Kidney (tissue), 14 donors: ENCODE data around the gene MLLT3. TPM values are rescaled to one million over a fixed set of nuclear protein-coding genes. Genes with fewer than 3 reads are reported as not detected.

Source experiments
- DNase-seq, 5 donors: peaks; one replicate each; pipeline ENCODE4 v3.0.0-alpha.2; 2013 to 2020
- FAIRE-seq: peaks from 2 replicates; lab custom pipeline; 2012; peaks lifted over from hg19 to GRCh38; lab: Jason Lieb, UNC
- H3K27ac ChIP-seq, 2 donors: one replicate each; pipeline ENCODE4 v1.7.0; 2013; ENCODE audit warnings: low read depth in 2 of 2, low read length in 2 of 2, inconsistent platforms in 1 of 2
- H3K27me3 ChIP-seq: one replicate; pipeline ENCODE4 v1.7.1; 2013; ENCODE audit warnings: low read length, inconsistent platforms; ENCODE audit not compliant: control insufficient read depth, insufficient read depth
- H3K36me3 ChIP-seq, 3 donors: one replicate each; pipeline versions ENCODE4 v1.7.0 to v1.7.1; 2013; ENCODE audit warnings: low read length in 3 of 3, control low read depth in 1 of 3, inconsistent platforms in 1 of 3; ENCODE audit not compliant: insufficient read depth in 3 of 3, control insufficient read depth in 2 of 3
- H3K4me1 ChIP-seq, 3 donors: one replicate each; pipeline versions ENCODE4 v1.7.0 to v1.7.1; 2013; ENCODE audit warnings: low read length in 3 of 3, inconsistent platforms in 1 of 3, low read depth in 1 of 3; ENCODE audit not compliant: control insufficient read depth in 2 of 3, insufficient read depth in 2 of 3
- H3K4me3 ChIP-seq, 3 donors: one replicate each; pipeline versions ENCODE4 v1.7.0 to v1.8.1; 2013; ENCODE audit warnings: low read length in 3 of 3, control low read depth in 1 of 3, inconsistent platforms in 1 of 3
- H3K9ac ChIP-seq, 3 donors: one replicate each; pipeline versions ENCODE4 v1.7.0 to v1.7.1; 2013; ENCODE audit warnings: low read length in 3 of 3, control low read depth in 1 of 3, inconsistent platforms in 1 of 3
- H3K9me3 ChIP-seq, 3 donors: one replicate each; pipeline versions ENCODE4 v1.7.0 to v1.7.1; 2013; ENCODE audit warnings: low read length in 3 of 3, control low read depth in 1 of 3, inconsistent platforms in 1 of 3; ENCODE audit not compliant: control insufficient read depth in 2 of 3, insufficient read depth in 1 of 3
- intact Hi-C: fragments of 100-400 bp; cut with DNase I; formaldehyde crosslinking; loops from one replicate; pipeline ENCODE4 v1.11.1; 2022
- polyA plus RNA-seq: library from polyadenylated mRNA; stranded (reverse); fragments of 350-450 nt; fragmentation: Illumina TruSeq; extraction: RNeasy Lipid Tissue Mini Kit (QIAGEN cat#74804); gene quantifications from one replicate; pipeline ENCODE4 v1.2.3, GENCODE V29; 2014; ENCODE audit warnings: low read depth, low replicate concordance; ENCODE audit not compliant: insufficient read depth
- total RNA-seq: library from RNA; stranded (reverse); fragmentation: NEBNext Ultra II Directional; extraction: Animal tissue kit (Norgen Biotek cat#: 25700); gene quantifications from one replicate; pipeline ENCODE4 v1.2.1, GENCODE V29; 2021
- TF ChIP-seq, protein P1 (sequence below): IDR thresholded peaks from 3 replicates; pipeline ENCODE4 v1.5.1; 2012; ENCODE audit warnings: mild to moderate bottlenecking, moderate library complexity, borderline replicate concordance; ENCODE audit not compliant: insufficient read depth; ENCODE audit errors: extremely low read depth
- donor health status: control.
- donor health status: control.
- donor health status: control.
- donor health status: control.
- donor health status: control.
- donor health status: DM: yes; HTN: yes; CAD: no.
- donor health status: Normal renal cell carcinoma (clear cell type).

Gene MLLT3
- total and polyA plus RNA-seq, 2 donors from 2014 or later, result 15.8 to 19.7 TPM

DNA sequence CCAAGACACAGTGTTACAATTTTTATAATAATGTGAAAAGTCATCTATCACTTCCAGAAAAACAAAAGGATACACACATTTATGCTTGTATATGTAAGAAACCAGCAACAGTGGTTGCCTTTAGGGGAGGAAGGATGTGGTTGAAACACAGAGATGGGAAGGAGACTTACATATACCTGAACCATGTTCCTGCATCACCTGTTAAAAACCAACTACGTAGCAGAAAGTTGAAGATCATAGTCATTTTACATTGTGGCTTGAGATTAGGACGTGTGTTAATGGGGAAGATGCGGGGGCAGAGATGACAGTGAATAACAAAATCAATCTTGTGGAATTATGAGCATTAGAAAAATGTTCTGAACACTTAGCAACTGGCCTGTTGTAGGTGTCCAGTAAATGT, 307.3 kb downstream of the MLLT3 start:
- Histone ChIP-seq H3K9ac (no peak overlapping the region), H3K4me1 (no peaks in the 10 kb centered on the region), H3K9me3 (no peaks in the 10 kb centered on the region), H3K36me3 (no peaks in the 10 kb centered on the region), H3K27ac (no peak overlapping the region), H3K4me3 (no peak overlapping the region), H3K27me3 (no peaks in the 10 kb centered on the region)
- DNase-seq (no peak), FAIRE-seq (no peak)
- TF ChIP-seq, protein P1, sequence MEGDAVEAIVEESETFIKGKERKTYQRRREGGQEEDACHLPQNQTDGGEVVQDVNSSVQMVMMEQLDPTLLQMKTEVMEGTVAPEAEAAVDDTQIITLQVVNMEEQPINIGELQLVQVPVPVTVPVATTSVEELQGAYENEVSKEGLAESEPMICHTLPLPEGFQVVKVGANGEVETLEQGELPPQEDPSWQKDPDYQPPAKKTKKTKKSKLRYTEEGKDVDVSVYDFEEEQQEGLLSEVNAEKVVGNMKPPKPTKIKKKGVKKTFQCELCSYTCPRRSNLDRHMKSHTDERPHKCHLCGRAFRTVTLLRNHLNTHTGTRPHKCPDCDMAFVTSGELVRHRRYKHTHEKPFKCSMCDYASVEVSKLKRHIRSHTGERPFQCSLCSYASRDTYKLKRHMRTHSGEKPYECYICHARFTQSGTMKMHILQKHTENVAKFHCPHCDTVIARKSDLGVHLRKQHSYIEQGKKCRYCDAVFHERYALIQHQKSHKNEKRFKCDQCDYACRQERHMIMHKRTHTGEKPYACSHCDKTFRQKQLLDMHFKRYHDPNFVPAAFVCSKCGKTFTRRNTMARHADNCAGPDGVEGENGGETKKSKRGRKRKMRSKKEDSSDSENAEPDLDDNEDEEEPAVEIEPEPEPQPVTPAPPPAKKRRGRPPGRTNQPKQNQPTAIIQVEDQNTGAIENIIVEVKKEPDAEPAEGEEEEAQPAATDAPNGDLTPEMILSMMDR, result no peak
- intact Hi-C loops, result no loop called here

DNA sequence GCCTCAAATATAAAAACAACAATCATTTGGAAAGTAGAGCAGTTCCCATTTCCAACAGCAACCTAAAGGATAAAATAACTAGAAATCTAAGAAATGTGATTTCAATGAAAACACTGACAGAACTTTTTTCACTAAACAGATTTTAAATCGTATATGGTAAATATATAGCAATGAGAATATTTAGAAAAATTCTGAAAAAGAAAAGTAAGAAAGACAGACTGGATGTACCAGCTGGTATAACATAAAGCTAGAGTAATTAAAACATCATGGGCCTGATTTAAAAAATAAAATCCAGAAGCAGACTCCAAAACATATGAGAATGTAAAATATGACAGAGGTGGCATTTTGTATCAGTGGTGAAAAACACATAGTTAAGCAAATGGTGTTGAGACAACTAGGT, 308.9 kb downstream of the MLLT3 start:
- Histone ChIP-seq H3K27ac (no peak overlapping the region), H3K4me1 (no peaks in the 10 kb centered on the region), H3K27me3 (no peaks in the 10 kb centered on the region), H3K9ac (no peak overlapping the region), H3K36me3 (no peaks in the 10 kb centered on the region), H3K4me3 (no peak overlapping the region), H3K9me3 (no peaks in the 10 kb centered on the region)
- intact Hi-C loops, result no loop called here
- TF ChIP-seq, protein P1, result no peak
- DNase-seq, result no peak
- FAIRE-seq, result no peak

DNA sequence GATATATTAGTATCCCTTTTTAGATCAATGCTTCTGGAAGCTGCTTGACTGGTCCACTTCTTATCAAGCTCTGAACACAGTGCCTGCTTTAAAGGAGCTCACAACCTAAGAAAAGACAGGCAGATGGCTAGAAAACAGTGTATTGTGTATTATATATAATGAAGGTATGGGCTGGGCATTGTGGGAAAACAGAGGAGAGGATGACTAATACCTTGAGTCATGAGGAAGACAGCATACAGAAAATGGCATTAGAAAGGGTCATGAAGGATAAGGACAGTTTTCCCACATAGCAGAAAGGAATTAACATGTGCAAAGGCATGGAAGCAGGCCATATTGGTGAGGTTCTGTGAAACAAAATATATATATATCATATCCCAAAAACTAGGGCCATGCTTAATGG, 309.6 kb downstream of the MLLT3 start:
- Histone ChIP-seq H3K4me3 (no peak overlapping the region), H3K4me1 (no peaks in the 10 kb centered on the region), H3K36me3 (no peaks in the 10 kb centered on the region), H3K9ac (no peak overlapping the region), H3K27me3 (no peaks in the 10 kb centered on the region), H3K9me3 (no peaks in the 10 kb centered on the region), H3K27ac (no peak overlapping the region)
- intact Hi-C loops, result no loop called here
- TF ChIP-seq, protein P1, result no peak
- DNase-seq (no peak), FAIRE-seq (no peak)

DNA sequence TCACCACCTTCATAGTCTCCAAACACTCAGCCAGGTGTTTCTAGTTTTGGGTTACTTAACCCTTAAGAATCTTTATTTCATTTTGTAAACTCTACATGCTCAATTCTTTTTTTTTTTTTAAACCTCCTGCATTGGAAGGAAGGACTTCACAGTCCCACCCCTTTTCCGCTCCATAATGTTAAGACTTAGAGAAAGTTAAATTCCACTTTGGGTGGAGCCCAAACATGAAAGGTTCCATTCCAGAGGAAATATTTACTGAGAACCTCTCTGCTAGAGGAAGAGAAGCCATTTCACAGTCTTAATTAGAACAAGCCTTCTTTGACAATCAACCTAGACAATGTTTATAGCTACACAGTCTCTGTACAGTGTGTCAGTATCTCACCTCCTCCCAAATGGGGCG, 312.3 kb downstream of the MLLT3 start:
- intact Hi-C loops, result no loop called here
- Histone ChIP-seq H3K27ac (no peak overlapping the region), H3K27me3 (no peaks in the 10 kb centered on the region), H3K4me3 (no peak overlapping the region), H3K4me1 (no peaks in the 10 kb centered on the region), H3K36me3 (no peaks in the 10 kb centered on the region), H3K9ac (no peak overlapping the region), H3K9me3 (no peaks in the 10 kb centered on the region)
- no peak for FAIRE-seq
- DNase-seq, result no peak
- TF ChIP-seq, protein P1, result no peak
